OCI-LY3 (cell line): ENCODE data around the gene NHEJ1.

Source experiments
- H2AFZ ChIP-seq: fragments of 200-600, 300-600 bp; shearing (Covaris generic); 2 replicates; pipeline ENCODE4 v1.6.0; 2014; ENCODE audit warnings: antibody characterized with exemption, low read depth, low read length
- H3K27ac ChIP-seq: fragments of 200-600, 300-600 bp; sonication (generic); 2 replicates; pipeline ENCODE4 v1.5.1; 2014; ENCODE audit warnings: mild to moderate bottlenecking, low read length, moderate library complexity, mixed read lengths
- H3K27me3 ChIP-seq: fragments of 200-600, 300-600 bp; sonication (generic); 2 replicates; pipeline ENCODE4 v1.6.1; 2014; ENCODE audit warnings: low read depth, low read length, mixed read lengths
- H3K36me3 ChIP-seq: fragments of 200-600, 300-600 bp; sonication (generic); replicated peaks from 2 replicates; pipeline ENCODE3; 2014; ENCODE audit warnings: low read depth, low read length, mixed read lengths
- H3K4me1 ChIP-seq: fragments of 300-600, 200-600 bp; sonication (generic); 2 replicates; pipeline ENCODE4 v1.6.1; 2014; ENCODE audit warnings: low read length, mixed read lengths
- H3K4me2 ChIP-seq: fragments of 200-600, 300-600 bp; sonication (generic); 2 replicates; pipeline ENCODE4 v1.6.1; 2014; ENCODE audit warnings: low read length, mixed read lengths
- H3K4me3 ChIP-seq: fragments of 300-600, 200-600 bp; sonication (generic); 2 replicates; pipeline ENCODE4 v1.5.1; 2014; ENCODE audit warnings: antibody characterized with exemption, mild to moderate bottlenecking, low read length, moderate library complexity
- H3K79me2 ChIP-seq: fragments of 300-600, 200-600 bp; shearing (Covaris generic); 2 replicates; pipeline ENCODE4 v1.6.1; 2014; ENCODE audit warnings: mild to moderate bottlenecking, low read length, mixed read lengths
- H3K9ac ChIP-seq: fragments of 300-600, 200-600 bp; shearing (Covaris generic); 2 replicates; pipeline ENCODE4 v1.6.0; 2014; ENCODE audit warnings: mild to moderate bottlenecking, low read length, moderate library complexity
- H3K9me3 ChIP-seq: fragments of 200-600, 300-600 bp; shearing (Covaris generic); 2 replicates; pipeline ENCODE4 v1.6.1; 2014; ENCODE audit warnings: low read length, mixed read lengths; ENCODE audit not compliant: insufficient read depth
- H4K20me1 ChIP-seq: fragments of 200-600, 300-600 bp; sonication (generic); 2 replicates; pipeline ENCODE4 v1.6.1; 2016; ENCODE audit warnings: low read length, mixed read lengths; ENCODE audit not compliant: insufficient read depth
- CTCF ChIP-seq: fragments of 200-600, 300-600 bp; sonication (generic); IDR thresholded peaks from 2 replicates; pipeline ENCODE4 v1.5.1; 2014; ENCODE audit warnings: antibody characterized with exemption, low read length, low read depth
- EZH2phosphoT487 ChIP-seq: fragments of 200-600 bp; shearing (Covaris generic); IDR thresholded peaks from 2 replicates; pipeline ENCODE4 v1.6.1; 2018; ENCODE audit warnings: antibody characterized with exemption, mixed run types, low read depth

Gene NHEJ1

GRCh38 chr2:219131327-219131726 lies 29.3 kb downstream of the NHEJ1 start:
- no peaks in the 10 kb centered on the region for H3K36me3 ChIP-seq
- no peaks in the 10 kb centered on the region for H3K27me3 ChIP-seq
- H3K79me2 ChIP-seq, result no peaks in the 10 kb centered on the region
- no peak overlapping the region for H3K4me2 ChIP-seq
- no peak overlapping the region for H2AFZ ChIP-seq
- H3K4me1 ChIP-seq, result no peaks in the 10 kb centered on the region
- no peaks in the 10 kb centered on the region for H3K9me3 ChIP-seq
- no peaks in the 10 kb centered on the region for H4K20me1 ChIP-seq
- H3K27ac ChIP-seq, result no peak overlapping the region
- no peak overlapping the region for H3K9ac ChIP-seq
- TF ChIP-seq CTCF (no peak), EZH2phosphoT487 (no peak)
- no peak overlapping the region for H3K4me3 ChIP-seq

- Histone ChIP-seq H3K4me1 (no peaks in the 10 kb centered on the region), H3K4me3 (no peak overlapping the region), H3K36me3 (no peaks in the 10 kb centered on the region), H3K79me2 (no peaks in the 10 kb centered on the region), H4K20me1 (no peaks in the 10 kb centered on the region), H3K9ac (no peak overlapping the region), H3K27me3 (no peaks in the 10 kb centered on the region), H2AFZ (no peak overlapping the region), H3K27ac (no peak overlapping the region), H3K9me3 (no peaks in the 10 kb centered on the region), H3K4me2 (no peak overlapping the region)
- TF ChIP-seq CTCF, result no peak
- TF ChIP-seq EZH2phosphoT487, result no peak
Measured at GRCh38 chr2:219129589-219129988, 31.0 kb downstream of the NHEJ1 start.

GRCh38 chr2:219128396-219128795 lies 32.2 kb downstream of the NHEJ1 start:
- TF ChIP-seq EZH2phosphoT487 (no peak), CTCF (no peak)
- no peaks in the 10 kb centered on the region for H3K9me3 ChIP-seq
- no peaks in the 10 kb centered on the region for H3K36me3 ChIP-seq
- no peaks in the 10 kb centered on the region for H4K20me1 ChIP-seq
- no peaks in the 10 kb centered on the region for H3K79me2 ChIP-seq
- no peak overlapping the region for H3K9ac ChIP-seq
- no peaks in the 10 kb centered on the region for H3K27me3 ChIP-seq
- no peak overlapping the region for H2AFZ ChIP-seq
- no peak overlapping the region for H3K4me3 ChIP-seq
- no peak overlapping the region for H3K27ac ChIP-seq
- no peaks in the 10 kb centered on the region for H3K4me1 ChIP-seq
- no peak overlapping the region for H3K4me2 ChIP-seq

GRCh38 chr2:219127037-219127635 lies 33.5 kb downstream of the NHEJ1 start:
- H3K4me1 ChIP-seq, result peaks cover 10% of the 10 kb centered on the region
- TF ChIP-seq EZH2phosphoT487 (no peak), CTCF (no peak)

More at GRCh38 chr2:219127037-219127635, 33.5 kb downstream of the NHEJ1 start:
- no peaks in the 10 kb centered on the region for H4K20me1 ChIP-seq
- H3K27ac ChIP-seq, result no peak overlapping the region
- H3K79me2 ChIP-seq, result no peaks in the 10 kb centered on the region
- no peaks in the 10 kb centered on the region for H3K27me3 ChIP-seq
- no peaks in the 10 kb centered on the region for H3K9me3 ChIP-seq
- H2AFZ ChIP-seq, result no peak overlapping the region
- no peaks in the 10 kb centered on the region for H3K36me3 ChIP-seq
- H3K4me3 ChIP-seq, result no peak overlapping the region
- H3K4me2 ChIP-seq, result no peak overlapping the region
- no peak overlapping the region for H3K9ac ChIP-seq
